GM19043 (cell line): Measurements from ENCODE around the gene SLF1.

ENCODE experiments used
- ATAC-seq: cut with Tn5 transposase; IDR thresholded peaks from one replicate; pipeline ENCODE4 v1.9.1; 2021; ENCODE audit warnings: low read depth; ENCODE audit not compliant: unreplicated experiment

Gene SLF1

DNA sequence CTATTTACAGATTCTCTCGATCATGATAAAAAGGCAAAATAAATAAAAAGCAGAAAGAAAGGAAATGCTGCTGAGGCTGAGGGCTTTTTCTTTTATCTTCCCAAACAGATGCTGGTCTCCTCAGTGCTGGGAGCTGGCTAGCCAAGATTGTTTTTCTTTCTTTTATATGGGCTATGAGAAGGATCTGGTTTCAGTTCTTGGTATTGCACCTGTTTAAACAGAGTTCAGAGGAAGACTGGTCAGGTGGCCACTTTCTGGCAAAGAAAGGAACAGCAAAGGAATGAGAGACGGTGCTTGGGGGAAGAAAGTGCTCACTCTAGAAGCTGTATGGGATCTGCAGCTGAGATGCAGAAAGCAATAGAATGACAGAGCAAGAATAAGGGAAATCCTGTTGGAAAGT lies 88.9 kb downstream of the SLF1 start:
- peak; percentile 40 for ATAC-seq

DNA sequence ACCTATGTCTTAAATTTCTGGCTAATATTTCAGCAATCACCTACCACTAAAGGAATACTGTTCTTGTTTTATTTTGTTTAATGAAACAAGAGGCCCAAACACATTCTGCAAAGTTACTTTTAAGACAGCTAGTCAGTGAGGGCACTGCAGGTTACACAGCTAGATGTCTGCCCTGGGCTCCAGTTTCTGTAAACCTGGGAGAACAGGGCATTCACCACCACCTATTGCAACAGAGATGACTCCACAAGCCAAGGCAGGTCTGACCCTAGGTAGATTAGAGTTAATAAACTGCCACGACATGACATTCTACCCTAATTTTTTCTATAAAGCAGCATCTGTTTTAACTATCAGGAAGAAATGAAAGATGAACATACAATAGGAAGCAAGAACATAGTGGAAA lies 90.8 kb downstream of the SLF1 start:
- ATAC-seq, result no peak

DNA sequence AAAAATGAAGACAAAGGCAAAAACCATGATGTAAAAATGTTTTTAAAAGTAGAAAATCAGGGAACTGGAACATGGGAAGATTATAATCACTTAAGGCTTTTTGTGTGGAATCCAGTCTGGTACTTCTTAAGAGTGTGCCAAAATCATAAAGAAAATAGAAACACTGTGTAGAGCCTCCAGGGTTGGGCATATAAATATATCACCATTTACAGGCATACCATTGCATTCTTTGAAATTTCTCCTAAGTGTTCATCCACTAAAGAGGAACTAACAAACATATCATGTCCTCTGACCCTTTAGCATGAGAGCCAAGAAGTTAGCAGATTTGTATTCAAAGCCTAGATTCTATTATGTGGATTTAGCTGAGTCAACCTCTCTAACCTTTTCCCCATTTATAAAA lies 93.3 kb downstream of the SLF1 start:
- no peak for ATAC-seq

GRCh38 chr5:94715768-94716167 lies 97.3 kb downstream of the SLF1 start:
- ATAC-seq, result no peak

DNA sequence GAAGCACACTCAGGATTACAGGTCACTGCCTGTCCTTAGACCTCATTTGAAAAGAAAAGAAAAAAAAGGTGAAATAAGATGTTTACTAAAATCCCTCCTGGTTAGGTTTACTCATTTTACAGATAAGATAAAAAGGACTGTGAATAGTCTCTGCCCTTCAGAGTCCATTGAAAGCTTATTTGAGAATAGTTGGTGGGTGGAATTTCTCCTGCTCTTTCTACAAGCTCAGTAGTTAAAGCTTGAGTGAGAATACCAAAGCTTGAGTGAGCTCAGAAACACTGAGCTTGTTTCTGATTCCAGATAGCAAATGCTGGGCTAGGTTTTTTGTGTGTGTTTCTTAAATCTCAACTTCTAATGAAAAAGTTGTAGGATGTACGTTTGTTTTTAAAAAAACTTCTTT lies 106.7 kb downstream of the SLF1 start:
- no peak for ATAC-seq

DNA sequence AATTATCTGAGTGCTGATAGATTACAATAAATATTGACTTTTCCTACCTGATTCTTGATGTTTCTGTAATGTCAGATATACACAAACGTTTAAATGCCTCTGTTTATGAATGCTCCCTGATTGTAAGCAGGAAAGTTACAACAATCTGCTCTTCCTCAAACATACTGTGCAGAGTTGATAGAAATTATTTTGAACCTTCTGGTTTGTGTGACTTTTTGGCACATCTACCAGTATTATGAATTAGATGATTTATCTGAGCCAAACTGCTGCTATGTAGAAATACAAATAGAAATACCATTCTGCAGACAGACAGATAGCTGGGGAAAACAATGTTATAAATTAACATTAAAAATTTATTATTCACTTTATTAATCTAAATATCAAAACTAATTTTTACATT lies 113.0 kb downstream of the SLF1 start:
- no peak for ATAC-seq

GRCh38 chr5:94736498-94736897 lies 118.0 kb downstream of the SLF1 start:
- no peak for ATAC-seq

DNA sequence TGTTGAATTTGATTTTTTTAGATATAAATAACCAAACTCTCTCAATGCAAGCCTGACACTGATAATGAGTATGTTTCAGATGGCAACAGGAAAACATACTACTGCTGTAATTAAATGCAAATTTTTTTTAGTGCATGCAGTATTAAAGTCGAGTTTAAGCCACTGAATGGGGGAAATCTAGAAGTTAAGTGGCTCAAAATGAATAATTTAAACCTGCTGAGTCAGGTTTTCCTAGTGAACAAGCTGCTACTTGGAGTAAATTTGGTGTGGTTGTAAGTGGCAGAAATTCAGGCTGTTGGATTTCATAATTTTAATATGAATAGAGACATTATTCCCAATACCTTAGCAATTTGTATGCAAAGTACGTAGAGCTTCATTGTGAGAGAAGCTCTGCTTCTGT lies 121.8 kb downstream of the SLF1 start:
- no peak for ATAC-seq

GRCh38 chr5:94742852-94743251 lies 124.4 kb downstream of the SLF1 start:
- ATAC-seq, result no peak

- ATAC-seq, result no peak
Observed at GRCh38 chr5:94744906-94745305, 126.4 kb downstream of the SLF1 start.

DNA sequence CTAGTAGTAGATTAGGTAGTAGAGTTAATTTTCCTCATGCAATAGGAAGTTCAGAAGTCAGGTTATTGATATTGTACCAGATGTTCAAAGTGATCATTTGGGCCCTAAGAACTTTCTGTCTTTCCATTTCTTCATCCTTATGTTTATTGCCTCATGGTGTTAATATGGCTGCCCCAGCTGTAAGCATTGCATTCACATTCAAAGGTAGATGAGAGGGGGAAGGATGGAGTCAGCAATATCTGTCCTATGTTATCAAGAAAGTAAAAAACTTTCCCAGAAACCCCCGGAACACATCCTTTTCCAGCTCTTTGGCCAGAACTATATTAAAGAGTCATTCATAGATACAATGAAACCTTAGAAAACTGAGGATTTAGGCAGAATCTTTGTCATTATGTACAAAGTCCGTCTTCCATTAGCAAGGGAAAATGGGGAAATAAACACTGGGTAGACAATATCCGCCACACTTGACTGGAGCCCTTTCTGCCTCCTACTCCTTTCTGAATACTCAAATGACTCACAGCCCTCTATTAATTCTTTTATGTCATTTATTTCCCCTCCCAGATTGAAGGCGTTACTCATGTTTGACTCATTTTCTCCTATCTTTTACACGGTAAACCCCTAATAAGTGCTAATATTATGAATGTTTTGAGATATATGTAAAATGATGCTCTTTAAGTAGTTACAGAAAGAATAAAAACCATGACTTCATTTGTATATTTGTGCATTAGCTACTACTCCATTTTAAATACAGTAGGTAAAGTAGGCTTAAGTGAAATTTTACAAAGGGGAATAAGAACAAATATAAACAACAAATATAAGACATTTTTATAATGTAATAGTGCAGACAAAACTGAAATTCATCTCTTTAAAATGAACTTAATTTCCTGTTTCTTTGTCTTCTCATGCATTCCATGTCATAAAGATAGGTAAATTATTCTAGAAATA lies 127.6 kb downstream of the SLF1 start:
- peak; percentile 69 for ATAC-seq

DNA sequence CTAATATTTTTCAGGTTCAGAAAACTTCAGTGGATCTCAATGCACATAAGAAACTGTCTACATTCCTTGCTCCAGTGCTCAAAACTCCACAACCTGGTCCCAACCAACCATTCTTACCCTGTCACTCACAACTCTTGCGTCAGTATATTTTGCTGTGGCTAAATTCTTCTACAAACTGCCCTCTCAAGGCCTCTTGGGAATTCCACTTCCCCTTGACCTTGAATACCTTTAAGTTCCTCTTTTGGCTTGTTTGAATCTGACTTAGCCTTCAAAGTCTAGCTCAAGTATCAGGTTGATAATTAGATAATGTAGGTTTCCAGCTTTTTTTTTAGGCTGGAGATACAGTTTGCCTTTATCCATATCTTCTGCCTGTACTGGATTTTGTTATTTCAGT lies 128.3 kb downstream of the SLF1 start:
- peak; percentile 45 for ATAC-seq
